Astrocyte of the spinal cord (primary cell): ENCODE results near the gene PPFIA3.

Experiments
- DNase-seq: peaks from one replicate; pipeline ENCODE4 v3.0.0; 2011; ENCODE audit warnings: low read depth, low spot score
- H3K4me3 ChIP-seq: 2 replicates; pipeline ENCODE4 v1.5.1; 2011; ENCODE audit warnings: low read depth, mild to moderate bottlenecking, low read length, moderate library complexity
- in situ Hi-C: cut with HindIII; loops from 2 replicates; pipeline ENCODE4 v1.10.0; 2017; ENCODE audit warnings: low sequenced_read_pairs
- TF ChIP-seq, protein P1 (sequence below): IDR thresholded peaks from 2 replicates; pipeline ENCODE4 v1.5.1; 2012; ENCODE audit warnings: low read depth, mild to moderate bottlenecking, low read length, inconsistent platforms

PPFIA3 gene

DNA sequence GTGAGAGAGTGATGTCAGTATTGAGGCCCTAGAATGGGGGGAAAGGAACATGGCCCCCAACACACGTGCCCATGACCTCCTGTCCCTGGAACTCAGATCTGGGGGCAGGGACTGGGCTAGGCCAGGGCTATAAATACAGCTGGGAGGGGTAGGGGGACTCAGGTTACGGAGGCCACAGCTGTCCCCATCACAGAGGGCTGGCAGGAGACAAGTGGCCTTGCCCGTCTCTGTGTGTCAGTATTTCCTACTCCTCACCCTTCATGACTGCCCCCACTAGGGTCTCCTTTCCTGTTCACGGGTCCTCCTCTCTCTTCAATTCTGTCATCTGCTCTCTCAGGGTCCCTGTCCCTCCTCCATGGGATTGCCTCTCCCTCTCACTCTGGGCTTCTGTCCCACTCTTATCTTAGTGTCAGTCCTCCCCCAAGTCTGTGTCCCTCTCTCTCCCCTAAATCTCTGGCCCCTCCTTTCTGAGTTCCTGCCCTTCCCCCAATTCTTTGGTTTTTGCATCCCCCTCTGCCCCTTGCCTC lies 36.5 kb downstream of the PPFIA3 start:
- TF ChIP-seq, protein P1, sequence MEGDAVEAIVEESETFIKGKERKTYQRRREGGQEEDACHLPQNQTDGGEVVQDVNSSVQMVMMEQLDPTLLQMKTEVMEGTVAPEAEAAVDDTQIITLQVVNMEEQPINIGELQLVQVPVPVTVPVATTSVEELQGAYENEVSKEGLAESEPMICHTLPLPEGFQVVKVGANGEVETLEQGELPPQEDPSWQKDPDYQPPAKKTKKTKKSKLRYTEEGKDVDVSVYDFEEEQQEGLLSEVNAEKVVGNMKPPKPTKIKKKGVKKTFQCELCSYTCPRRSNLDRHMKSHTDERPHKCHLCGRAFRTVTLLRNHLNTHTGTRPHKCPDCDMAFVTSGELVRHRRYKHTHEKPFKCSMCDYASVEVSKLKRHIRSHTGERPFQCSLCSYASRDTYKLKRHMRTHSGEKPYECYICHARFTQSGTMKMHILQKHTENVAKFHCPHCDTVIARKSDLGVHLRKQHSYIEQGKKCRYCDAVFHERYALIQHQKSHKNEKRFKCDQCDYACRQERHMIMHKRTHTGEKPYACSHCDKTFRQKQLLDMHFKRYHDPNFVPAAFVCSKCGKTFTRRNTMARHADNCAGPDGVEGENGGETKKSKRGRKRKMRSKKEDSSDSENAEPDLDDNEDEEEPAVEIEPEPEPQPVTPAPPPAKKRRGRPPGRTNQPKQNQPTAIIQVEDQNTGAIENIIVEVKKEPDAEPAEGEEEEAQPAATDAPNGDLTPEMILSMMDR, result no peak

DNA sequence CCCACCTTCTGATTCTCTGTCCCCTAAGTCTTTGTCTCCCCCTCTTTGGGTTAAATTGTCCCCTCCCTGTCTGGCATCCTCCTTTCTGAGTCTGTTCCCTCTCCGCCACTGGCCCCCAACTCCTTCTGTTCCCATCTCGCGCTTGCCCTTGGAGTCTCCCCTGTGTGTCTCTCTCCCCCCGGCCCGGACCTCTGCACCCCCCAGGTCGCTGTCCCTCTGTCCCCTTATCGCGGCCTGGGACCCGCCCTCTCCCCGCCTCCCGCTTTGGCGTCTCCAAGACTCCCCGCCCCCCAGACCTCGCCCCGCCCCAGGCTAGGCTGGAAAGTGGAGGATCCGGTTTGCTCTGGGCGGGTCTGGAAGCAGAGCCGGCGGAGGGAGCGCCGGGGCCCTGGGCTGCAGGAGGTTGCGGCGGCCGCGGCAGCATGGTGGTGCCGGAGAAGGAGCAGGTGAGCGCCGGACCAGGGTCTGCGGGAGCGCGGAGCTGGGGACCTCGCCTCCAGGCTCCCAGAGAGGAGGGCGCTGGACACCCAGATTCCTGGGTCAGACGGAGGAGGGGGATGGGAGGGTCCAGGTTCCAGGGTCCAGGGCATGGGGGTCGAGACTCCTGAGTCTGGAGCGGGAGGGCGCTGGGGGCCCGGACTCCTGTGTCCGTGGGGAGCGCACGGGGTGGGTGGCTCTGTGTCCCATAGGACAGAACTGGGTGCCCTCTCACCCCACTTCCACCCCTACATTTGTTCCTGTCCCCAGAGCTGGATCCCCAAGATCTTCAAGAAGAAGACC lies 38.3 kb downstream of the PPFIA3 start, which contains the start of gene TRPM4:
TSS of gene TRPM4 (plus strand) at position 348 of the 780 bp plus-strand sequence. CDS start at position 423, 75 bp downstream.
- TF ChIP-seq, protein P1, result no peak
- in situ Hi-C loops, result no loop called here
- DNase-seq, result peak; percentile 72
- H3K4me3 ChIP-seq, result peak within 1 kb of the TSS; percentile 66

More for the DNA sequence above, 36.5 kb downstream of the PPFIA3 start:
- H3K4me3 ChIP-seq, result no peak overlapping the region
- DNase-seq, result no peak
- in situ Hi-C loops, result no loop called here

DNA sequence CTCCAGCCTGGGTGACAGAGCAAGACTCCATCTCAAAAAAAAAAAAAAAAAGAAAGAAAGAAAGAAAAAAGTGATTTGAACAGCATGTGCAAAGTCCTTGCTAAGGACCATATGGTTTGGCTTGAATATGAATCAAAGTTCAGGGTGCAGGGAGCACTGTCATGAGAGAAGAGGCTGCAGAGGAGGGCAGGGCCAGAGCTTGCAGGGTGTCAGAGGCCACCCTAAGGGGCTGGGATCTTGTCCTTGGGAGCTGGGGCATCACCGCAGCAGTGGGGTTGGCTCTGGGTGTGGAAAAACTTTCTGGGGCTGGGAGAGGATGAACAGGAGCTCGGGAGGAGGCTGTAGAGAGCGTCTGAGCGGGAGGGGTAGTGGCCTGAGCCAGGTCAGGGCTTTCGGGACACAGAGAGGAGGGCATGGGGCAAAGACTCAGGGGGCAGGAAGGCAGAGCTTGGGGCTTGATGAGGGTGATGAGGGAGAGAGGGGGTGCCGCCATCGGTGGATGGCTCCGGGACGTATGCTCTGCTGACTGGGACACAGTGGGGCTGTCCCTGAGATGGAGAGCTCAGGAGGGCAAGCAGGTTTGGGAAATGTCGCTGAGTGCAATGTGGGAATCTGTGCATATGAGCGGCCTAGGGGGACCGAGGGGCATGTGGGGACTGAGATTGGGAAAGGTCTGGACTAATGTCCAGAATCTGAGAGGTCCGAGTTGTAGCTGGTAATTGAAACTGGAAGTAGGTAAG lies 41.3 kb downstream of the PPFIA3 start:
- TF ChIP-seq, protein P1, result no peak
- in situ Hi-C loops, result no loop called here
- no peak overlapping the region for H3K4me3 ChIP-seq
- DNase-seq, result no peak

DNA sequence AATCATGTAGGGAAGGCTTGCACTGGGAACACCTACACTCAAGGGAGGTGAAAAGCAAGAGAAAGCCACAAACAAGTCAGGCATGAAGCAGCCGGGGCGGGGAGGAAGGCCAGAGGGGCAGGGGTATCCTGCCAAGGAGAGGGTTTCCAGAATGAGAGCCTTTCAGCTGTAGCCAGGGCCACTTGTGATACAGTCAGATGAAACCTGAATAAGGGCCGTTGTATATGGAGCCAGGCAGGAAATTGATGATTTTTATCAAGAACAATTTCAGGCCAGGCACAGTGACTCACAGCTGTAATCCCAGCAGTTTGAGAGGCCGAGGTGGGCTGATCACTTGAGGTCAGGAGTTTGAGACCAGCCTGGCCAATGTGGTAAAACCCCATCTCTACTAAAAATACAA lies 42.6 kb downstream of the PPFIA3 start:
- in situ Hi-C loops, result no loop called here
- DNase-seq, result peak; percentile 26
- no peak overlapping the region for H3K4me3 ChIP-seq
- TF ChIP-seq, protein P1, result no peak

DNA sequence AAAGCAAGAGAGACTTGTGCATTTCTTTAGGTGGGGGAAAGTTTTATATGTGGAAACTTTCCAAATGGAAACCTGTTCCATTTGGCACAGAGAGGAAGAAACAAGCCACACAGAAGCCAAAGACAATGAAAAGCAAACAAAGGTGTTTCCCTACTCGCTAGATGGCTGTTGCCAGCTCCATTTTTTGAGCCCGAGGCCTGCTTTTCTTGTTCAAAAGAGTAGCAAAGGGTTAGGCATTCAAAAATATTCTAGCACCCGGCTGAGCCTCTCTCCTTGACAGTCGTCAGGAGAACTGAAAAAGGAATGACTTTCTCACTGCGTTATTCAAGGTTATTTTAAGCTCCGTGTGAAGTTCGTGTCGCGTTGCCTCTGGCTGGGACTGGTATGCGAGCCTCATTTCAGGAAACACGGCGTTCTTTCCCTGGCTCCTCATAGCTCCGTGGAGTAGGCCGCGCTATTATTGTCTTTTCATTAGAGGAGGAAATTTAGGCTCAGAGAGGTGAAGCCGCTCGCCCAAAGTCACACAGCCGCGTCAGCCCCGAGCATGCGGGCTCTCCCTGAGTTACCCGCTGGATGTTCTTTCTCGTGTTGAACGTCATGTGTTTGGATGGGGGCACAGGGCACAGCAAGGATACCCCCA lies 45.9 kb downstream of the PPFIA3 start:
- in situ Hi-C loops, result no loop called here
- no peak overlapping the region for H3K4me3 ChIP-seq
- DNase-seq, result no peak
- TF ChIP-seq, protein P1, result no peak

DNA sequence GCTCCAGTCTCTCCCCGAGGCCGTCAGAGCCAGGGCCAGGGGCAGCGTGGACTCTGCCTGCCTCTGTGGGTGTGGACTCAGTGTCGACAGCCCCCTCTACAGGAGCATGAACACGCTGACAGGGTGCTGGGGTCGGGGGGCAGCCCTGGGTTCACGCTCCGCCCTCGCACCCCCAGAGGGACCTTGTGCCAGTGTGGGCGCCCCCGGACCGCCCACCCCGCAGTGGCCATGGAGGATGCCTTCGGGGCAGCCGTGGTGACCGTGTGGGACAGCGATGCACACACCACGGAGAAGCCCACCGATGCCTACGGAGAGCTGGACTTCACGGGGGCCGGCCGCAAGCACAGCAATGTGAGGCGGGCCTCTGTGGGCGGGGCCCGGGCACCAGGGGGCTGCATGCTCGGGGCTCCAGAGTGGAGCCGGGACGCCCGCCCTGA lies 46.5 kb downstream of the PPFIA3 start:
- no peak overlapping the region for H3K4me3 ChIP-seq
- no peak for DNase-seq
- in situ Hi-C loops, result no loop called here
- TF ChIP-seq, protein P1, result peak; percentile 15
